ENCODE data around the gene PCOLCE2. TPM values are rescaled to one million over a fixed set of nuclear protein-coding genes. Genes with fewer than 3 reads are reported as not detected.

PCOLCE2 gene
- polyA plus RNA-seq, 1 donor (not counting 4 experiments of a cell fraction or from before 2014, with no cell fraction given) = 2.4 TPM

GRCh38 chr3:142907996-142908395, 19.1 kb upstream of the PCOLCE2 start:
- H3K4me2 ChIP-seq (ENCODE audit: control insufficient read depth, extremely low read depth, insufficient read depth, low read depth, low read length) = no peak overlapping the region
- H3K27ac ChIP-seq (ENCODE audit: control insufficient read depth, insufficient read depth, low read length) = no peak overlapping the region
- dilution Hi-C loops (cut with MboI; ENCODE audit: extremely low pct_ligation_motif_present, low sequenced_read_pairs) = no loop called here
- no peak for TF ChIP-seq EZH2 (IDR thresholded peaks at IDR 0.05; ENCODE audit: low read length)
- no peak for TF ChIP-seq CTCF (optimal IDR thresholded peaks at IDR 0.05 in 1 of 3, IDR thresholded peaks at IDR 0.05 in 1 of 3, conservative IDR thresholded peaks at IDR 0.05 in 1 of 3; ENCODE audit: extremely low read depth in 1 of 3, insufficient read depth in 2 of 3, low read length in 3 of 3)
- no peaks in the 10 kb centered on the region for H3K9me3 ChIP-seq (ENCODE audit: control insufficient read depth, low read depth, low read length)
- no peak for FAIRE-seq
- no peak overlapping the region for H3K9ac ChIP-seq (ENCODE audit: control insufficient read depth, extremely low read depth, insufficient read depth, low read length)
- no peaks in the 10 kb centered on the region for H3K9me1 ChIP-seq (ENCODE audit: control insufficient read depth, extremely low read depth, insufficient read depth, low read length)
- H3K4me3 ChIP-seq (ENCODE audit: control insufficient read depth in 2 of 3, extremely low read depth in 1 of 3, insufficient read depth in 2 of 3, low read depth in 1 of 3, low read length in 3 of 3) = no peak overlapping the region
- H3K36me3 ChIP-seq (ENCODE audit: control insufficient read depth in 2 of 2, extremely low read depth in 1 of 2, insufficient read depth in 2 of 2, low read length in 2 of 2) = no peaks in the 10 kb centered on the region
- no peaks in the 10 kb centered on the region for H3K27me3 ChIP-seq (ENCODE audit: control insufficient read depth, extremely low read depth, insufficient read depth, low read length)
- no peaks in the 10 kb centered on the region for H3K79me2 ChIP-seq (ENCODE audit: control insufficient read depth, insufficient read depth, low read length)
- no peaks in the 10 kb centered on the region for H3K4me1 ChIP-seq (ENCODE audit: control insufficient read depth, extremely low read depth, insufficient read depth, low read length)
- H2AFZ ChIP-seq (ENCODE audit: control insufficient read depth, low read length) = no peak overlapping the region
- H4K20me1 ChIP-seq (ENCODE audit: control insufficient read depth, extremely low read depth, insufficient read depth, low read length) = no peaks in the 10 kb centered on the region
- DNase-seq (ENCODE audit: low read depth, low spot score) = no peak

GRCh38 chr3:142904639-142905436, 16.0 kb upstream of the PCOLCE2 start:
- Histone ChIP-seq H3K9me1 (ENCODE audit: control insufficient read depth, extremely low read depth, insufficient read depth, low read length) (no peaks in the 10 kb centered on the region), H3K9ac (ENCODE audit: control insufficient read depth, extremely low read depth, insufficient read depth, low read length) (no peak overlapping the region), H3K9me3 (ENCODE audit: control insufficient read depth, low read depth, low read length) (no peaks in the 10 kb centered on the region), H4K20me1 (ENCODE audit: control insufficient read depth, extremely low read depth, insufficient read depth, low read length) (no peaks in the 10 kb centered on the region), H3K79me2 (ENCODE audit: control insufficient read depth, insufficient read depth, low read length) (no peaks in the 10 kb centered on the region), H2AFZ (ENCODE audit: control insufficient read depth, low read length) (no peak overlapping the region), H3K27ac (ENCODE audit: control insufficient read depth, insufficient read depth, low read length) (no peak overlapping the region), H3K4me1 (ENCODE audit: control insufficient read depth, extremely low read depth, insufficient read depth, low read length) (no peaks in the 10 kb centered on the region), H3K27me3 (ENCODE audit: control insufficient read depth, extremely low read depth, insufficient read depth, low read length) (no peaks in the 10 kb centered on the region), H3K4me3 (ENCODE audit: control insufficient read depth in 2 of 3, extremely low read depth in 1 of 3, insufficient read depth in 2 of 3, low read depth in 1 of 3, low read length in 3 of 3) (no peak overlapping the region), H3K4me2 (ENCODE audit: control insufficient read depth, extremely low read depth, insufficient read depth, low read depth, low read length) (peak overlapping the region; percentile 13), H3K36me3 (ENCODE audit: control insufficient read depth in 2 of 2, extremely low read depth in 1 of 2, insufficient read depth in 2 of 2, low read length in 2 of 2) (no peaks in the 10 kb centered on the region)
- DNase-seq (ENCODE audit: low read depth, low spot score) = no peak
- dilution Hi-C loops (cut with MboI; ENCODE audit: extremely low pct_ligation_motif_present, low sequenced_read_pairs) = no loop called here
- peak; percentile 60 for FAIRE-seq
- TF ChIP-seq EZH2 (IDR thresholded peaks at IDR 0.05; ENCODE audit: low read length) (no peak), CTCF (optimal IDR thresholded peaks at IDR 0.05 in 1 of 3, IDR thresholded peaks at IDR 0.05 in 1 of 3, conservative IDR thresholded peaks at IDR 0.05 in 1 of 3; ENCODE audit: extremely low read depth in 1 of 3, insufficient read depth in 2 of 3, low read length in 3 of 3) (peak; percentile 12 to 52 (median 22))
